B cell (primary cell): ENCODE measurements around the gene AKAP9.

Experiments
- CTCF ChIP-seq: fragments of 200-600 bp; IDR thresholded peaks from one replicate; pipeline ENCODE4 v1.8.0; 2022; ENCODE audit warnings: antibody characterized with exemption, mild to moderate bottlenecking
- EZH2 ChIP-seq: IDR thresholded peaks from 2 replicates; pipeline ENCODE4 v1.6.1; 2012; ENCODE audit warnings: borderline replicate concordance, low read depth, mild to moderate bottlenecking, moderate library complexity, low read length; ENCODE audit not compliant: insufficient read depth, poor library complexity, severe bottlenecking

GRCh38 chr7:92058899-92059298 is 118.2 kb downstream of the AKAP9 start:
- TF ChIP-seq CTCF: no peak
- no peak for TF ChIP-seq EZH2
